GM18907 (cell line): Measurements from ENCODE around the gene GPR137C.
A peak's percentile ranks its signal among the peaks of the same experiment; 100 is the strongest.

Experiments used
- ATAC-seq: cut with Tn5 transposase; IDR thresholded peaks from one replicate; pipeline ENCODE4 v1.9.1; 2021; ENCODE audit warnings: mild to moderate bottlenecking, moderate library complexity; ENCODE audit not compliant: unreplicated experiment

Gene GPR137C

GRCh38 chr14:52552063-52552988, at the start of gene GPR137C, which contains the start of gene TXNDC16:
TSS of gene GPR137C (plus strand) at chr14:52552836. CDS start at chr14:52553148, 312 bp downstream.
TSS of gene TXNDC16 (minus strand) at chr14:52552505. CDS start at chr14:52543557, 8,948 bp downstream.
- peak; percentile 96 for ATAC-seq

- ATAC-seq = no peak
Observed at GRCh38 chr14:52513249-52513648, 39.4 kb upstream of the GPR137C start.

GRCh38 chr14:52514046-52514811, 38.4 kb upstream of the GPR137C start:
- no peak for ATAC-seq

- ATAC-seq = no peak
Observed at GRCh38 chr14:52522033-52522432, 30.6 kb upstream of the GPR137C start.

GRCh38 chr14:52522581-52523345, 29.9 kb upstream of the GPR137C start:
- ATAC-seq = no peak

GRCh38 chr14:52527052-52527451, 25.6 kb upstream of the GPR137C start:
- no peak for ATAC-seq

- no peak for ATAC-seq
Observed at GRCh38 chr14:52531481-52531880, 21.2 kb upstream of the GPR137C start.

GRCh38 chr14:52536269-52536668, 16.4 kb upstream of the GPR137C start:
- no peak for ATAC-seq

- ATAC-seq = no peak
Observed at GRCh38 chr14:52538623-52539022, 14.0 kb upstream of the GPR137C start.

- no peak for ATAC-seq
Observed at GRCh38 chr14:52545584-52546317, 6.9 kb upstream of the GPR137C start.

GRCh38 chr14:52546318-52546670, 6.3 kb upstream of the GPR137C start:
- ATAC-seq = no peak

GRCh38 chr14:52547027-52547426, 5.6 kb upstream of the GPR137C start:
- ATAC-seq = no peak

GRCh38 chr14:52547526-52547925, 5.1 kb upstream of the GPR137C start:
- no peak for ATAC-seq

- no peak for ATAC-seq
Observed at GRCh38 chr14:52550661-52551060, 2.0 kb upstream of the GPR137C start.

- ATAC-seq = no peak
Observed at GRCh38 chr14:52551205-52551604, 1.4 kb upstream of the GPR137C start.

GRCh38 chr14:52551696-52552062, 957 bp upstream of the GPR137C start:
- ATAC-seq = no peak

- peak; percentile 23 for ATAC-seq
Observed at GRCh38 chr14:52553002-52553670, 500 bp downstream of the GPR137C start.

GRCh38 chr14:52553671-52554575, 1.3 kb downstream of the GPR137C start:
- peak; percentile 16 for ATAC-seq

GRCh38 chr14:52558688-52559087, 6.1 kb downstream of the GPR137C start:
- no peak for ATAC-seq
